Stimulated activated CD4-positive, alpha-beta T cell treated with anti-CD3 and anti-CD28 coated beads, Interleukin-1b, Interleukin-23, amount 100 ng/mL, for 1 hour (primary cell): ENCODE measurements around the gene CRB1.
"Not testable (repeated sequence)": the region's sequence is repeated elsewhere in the genome, so short reads cannot be mapped to it uniquely, and the experiment has no call there.

Source experiments
- DNase-seq, 2 donors: peaks; one replicate each; pipeline ENCODE4 v3.0.0-alpha.2; 2020; ENCODE audit warnings: low read depth in 2 of 2

The CRB1 gene

GRCh38 chr1:197463142-197463541 is 195.1 kb downstream of the CRB1 start:
- DNase-seq, result no peak

GRCh38 chr1:197464044-197464443 is 196.0 kb downstream of the CRB1 start:
- DNase-seq, result no peak

DNA sequence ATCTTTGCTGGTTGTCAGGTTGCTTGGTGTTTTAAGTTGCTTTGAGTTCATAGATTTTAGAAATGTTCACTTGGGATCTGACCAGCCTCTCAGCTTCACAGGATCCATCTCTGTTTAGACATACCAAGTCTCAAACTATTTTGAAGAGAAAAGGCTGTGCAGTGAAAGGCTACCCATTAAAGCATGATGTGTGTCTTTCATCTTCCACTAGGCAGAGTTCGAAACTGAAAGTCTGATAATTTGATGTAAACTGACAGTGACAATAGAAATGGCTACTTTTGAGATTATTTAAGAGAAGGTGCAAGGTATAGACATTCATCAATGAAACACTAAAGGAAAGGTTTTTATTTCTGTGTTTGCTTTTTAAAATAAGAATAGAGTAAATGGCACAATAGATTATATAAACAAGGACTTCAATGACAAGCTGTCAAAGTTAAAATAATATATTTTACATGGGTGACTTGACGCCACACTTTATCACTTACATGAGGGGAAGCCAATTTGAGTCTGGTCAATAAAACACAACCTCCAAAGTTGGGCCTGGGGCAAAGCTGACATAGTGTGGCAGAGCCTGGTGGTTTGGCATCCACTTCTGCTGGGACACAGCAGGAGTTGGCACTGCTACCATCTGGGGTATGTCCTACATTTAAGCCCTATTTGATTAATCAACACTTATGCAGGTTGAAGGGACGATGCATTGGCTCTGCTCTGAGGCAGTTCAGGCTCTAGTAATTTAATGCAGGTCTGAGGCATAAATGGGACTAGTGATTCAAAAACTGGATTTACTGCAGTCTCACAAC is 197.7 kb downstream of the CRB1 start:
- no peak for DNase-seq

- DNase-seq, result no peak
These were observed 198.8 kb downstream of the CRB1 start for GRCh38 chr1:197466813-197467212.

DNA sequence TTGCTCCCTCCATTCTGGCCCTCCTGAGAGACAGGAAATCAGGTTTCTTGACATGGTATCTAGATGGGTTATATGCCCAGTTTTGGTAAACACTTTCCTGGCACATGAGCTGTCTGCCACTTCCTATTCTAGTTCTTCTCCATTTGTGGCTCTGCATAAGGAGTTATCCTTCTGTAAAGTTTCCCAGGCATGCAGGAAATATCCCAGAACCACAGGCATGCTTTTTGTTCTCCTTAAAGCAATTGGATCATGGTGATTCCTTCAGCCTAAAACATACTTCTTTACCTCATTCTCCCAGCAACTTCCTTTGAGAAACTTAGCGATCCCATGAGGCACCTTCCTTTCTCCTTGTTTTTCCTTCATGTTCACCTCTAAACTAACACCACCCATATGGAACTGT is 199.8 kb downstream of the CRB1 start:
- DNase-seq, result no peak

GRCh38 chr1:197468543-197469175 is 200.6 kb downstream of the CRB1 start:
- DNase-seq, result no peak

GRCh38 chr1:197469620-197470210 is 201.7 kb downstream of the CRB1 start:
- DNase-seq, result no peak

GRCh38 chr1:197470330-197470729 is 202.3 kb downstream of the CRB1 start:
- no peak for DNase-seq

DNA sequence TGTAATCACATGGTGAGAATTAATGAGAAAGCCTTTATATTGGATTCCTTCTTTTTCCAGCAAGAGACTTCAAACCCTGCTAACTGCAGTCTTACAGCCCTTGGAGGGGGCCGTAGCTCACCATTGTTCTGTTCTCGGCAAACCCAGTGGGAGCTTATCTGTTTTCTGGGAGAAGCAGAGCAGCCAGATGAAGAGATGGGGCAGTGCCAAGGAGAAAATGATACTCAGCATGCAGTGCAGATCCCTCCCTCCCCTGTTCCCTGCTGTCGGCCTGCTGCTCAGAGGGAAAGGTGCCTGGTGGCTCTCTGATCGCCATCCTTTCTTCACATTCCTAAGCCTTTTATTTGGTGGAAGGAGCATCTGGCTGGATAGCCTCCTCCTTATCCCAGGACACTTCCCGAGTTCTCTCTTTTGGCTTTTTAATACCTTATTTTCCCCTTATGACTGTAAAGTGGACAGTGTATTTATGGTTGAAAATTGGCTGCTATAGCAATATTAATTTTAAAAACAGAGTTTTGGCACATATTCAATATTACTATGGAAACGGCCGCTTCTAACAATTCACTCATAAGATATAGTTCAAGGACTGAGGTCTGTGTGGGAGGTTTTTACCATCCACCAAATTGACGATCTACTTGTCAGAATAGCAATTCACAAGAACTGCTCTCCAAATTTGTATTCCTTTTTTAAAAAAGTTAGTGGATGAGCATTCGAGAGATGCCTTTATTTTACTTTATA is 203.4 kb downstream of the CRB1 start:
- no peak for DNase-seq

GRCh38 chr1:197472141-197472540 is 204.1 kb downstream of the CRB1 start:
- DNase-seq, result no peak

DNA sequence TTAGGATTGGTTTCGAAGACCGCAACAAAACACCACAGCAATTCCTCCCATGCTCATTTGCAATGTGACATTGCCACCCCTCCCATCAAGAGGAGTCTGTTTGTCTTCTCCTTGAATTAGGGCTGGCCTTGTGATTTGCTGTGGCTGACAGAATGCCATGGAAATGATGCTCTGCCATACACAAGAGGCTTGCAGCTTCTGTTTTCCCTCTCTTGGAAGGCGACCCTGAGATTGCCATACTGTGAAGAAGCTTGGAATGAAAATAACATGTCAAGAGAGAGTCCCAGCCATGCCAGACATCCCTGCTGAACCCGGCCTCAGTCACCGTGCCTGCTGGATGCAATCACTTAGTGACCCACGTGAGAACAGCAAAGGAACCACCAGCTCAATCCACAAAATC is 212.4 kb downstream of the CRB1 start:
- DNase-seq, result no peak

DNA sequence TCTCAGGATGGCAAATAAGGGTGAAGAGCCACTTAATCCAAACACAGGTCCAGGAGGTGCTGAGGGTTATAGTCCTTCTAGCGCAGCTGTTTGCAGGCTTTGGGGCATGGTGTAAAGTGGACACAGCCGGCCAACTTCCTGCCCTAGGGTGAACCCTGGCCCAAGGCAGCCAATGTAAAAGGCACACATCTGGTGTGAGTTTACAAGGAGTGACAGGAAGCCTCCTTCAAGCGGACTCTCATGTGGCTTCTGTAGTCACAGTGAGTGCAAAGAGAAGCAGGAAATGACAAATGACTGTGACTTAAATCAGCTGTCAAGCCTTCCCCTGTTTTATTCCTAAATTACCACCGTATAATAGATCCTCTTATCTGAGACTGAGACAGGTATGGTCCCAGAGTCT is 213.0 kb downstream of the CRB1 start:
- no peak for DNase-seq

DNA sequence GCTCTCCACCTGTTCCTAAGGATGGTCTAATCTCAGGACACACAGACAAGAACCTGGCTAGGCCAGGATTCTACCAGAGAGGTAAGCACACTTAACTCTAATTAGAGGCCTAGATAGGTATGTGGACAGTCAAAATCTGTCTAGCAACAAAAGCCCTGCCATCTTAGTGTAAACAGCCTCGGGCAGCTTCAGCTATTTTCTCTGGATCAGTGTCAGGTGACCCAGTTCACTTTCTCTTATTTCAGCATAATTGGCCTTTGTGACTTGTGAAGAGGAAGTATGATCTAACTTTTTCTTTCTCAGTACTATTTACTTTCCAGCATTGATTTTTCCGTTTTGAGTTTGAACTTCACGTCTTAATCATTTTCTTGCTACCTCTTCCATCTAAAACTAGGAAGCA is 217.7 kb downstream of the CRB1 start:
- DNase-seq, result no peak

GRCh38 chr1:197486946-197487345 is 218.9 kb downstream of the CRB1 start:
- DNase-seq, result no peak

GRCh38 chr1:197491505-197491904 is 223.5 kb downstream of the CRB1 start:
- not testable (repeated sequence) for DNase-seq

DNA sequence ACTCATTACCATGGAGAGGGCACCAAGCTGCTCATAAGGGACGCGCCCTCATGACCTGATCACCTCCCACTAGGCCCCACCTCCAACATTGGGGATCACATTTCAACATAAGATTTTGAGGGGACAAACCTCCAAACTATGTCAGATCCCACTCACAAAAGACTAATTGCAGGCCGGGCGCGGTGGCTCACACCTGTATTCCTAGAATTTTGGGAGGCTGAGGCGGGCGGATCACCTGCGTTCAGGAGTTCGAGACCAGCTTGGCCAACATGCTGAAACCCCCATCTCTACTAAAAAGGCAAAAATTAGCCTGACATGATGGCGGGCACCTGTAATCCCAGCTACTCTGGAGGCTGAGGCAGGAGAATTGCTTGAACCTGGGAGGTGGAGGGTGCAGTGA is 228.7 kb downstream of the CRB1 start:
- DNase-seq, result no peak

GRCh38 chr1:197510691-197511378 is 242.8 kb downstream of the CRB1 start:
- DNase-seq, result no peak

DNA sequence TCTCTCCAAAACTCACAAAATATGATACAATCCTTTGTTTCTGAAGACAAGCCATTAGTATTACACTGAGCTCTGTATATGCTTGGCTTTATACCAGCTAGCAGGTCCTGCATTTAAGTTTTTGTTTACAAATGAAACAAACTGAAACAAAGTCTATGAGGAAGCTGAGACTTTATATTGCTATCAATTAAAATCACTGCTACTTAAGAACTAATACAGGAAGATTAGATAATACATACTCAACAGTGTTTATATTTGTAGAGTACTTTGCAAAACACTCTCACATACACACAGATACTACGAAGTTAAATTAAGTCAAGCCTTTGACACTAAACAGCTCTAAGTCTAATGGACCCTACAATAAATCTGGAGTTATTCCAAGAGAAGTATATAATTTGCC is 247.4 kb downstream of the CRB1 start:
- DNase-seq, result no peak

DNA sequence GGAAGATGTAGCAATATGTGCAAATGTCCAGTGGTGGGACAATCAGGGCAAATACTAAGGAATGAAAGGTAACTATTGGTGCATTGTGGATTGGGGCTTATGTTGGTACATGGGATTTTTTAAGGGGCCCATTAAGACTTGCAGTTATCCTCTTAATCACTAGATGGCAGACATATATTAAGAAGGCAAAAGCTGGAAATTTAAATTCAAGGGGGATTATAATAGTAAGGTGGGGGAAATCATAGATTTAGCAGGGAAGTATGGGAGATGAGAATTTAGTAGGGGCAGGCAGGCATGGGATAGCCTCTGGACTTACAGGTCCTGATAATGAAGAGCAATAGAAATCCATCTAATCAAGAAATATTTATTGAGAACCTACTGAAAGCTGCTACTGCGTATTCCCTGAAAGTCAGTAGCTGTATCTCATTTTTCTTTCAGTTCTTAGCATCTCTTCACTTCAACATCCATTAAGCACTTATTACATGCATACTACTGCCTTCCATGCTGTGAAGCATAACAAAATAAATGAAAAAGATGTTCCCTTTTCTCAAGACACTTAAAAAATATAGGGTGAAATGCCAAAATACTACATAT is 251.8 kb downstream of the CRB1 start:
- DNase-seq, result no peak

GRCh38 chr1:197521118-197521739 is 253.2 kb downstream of the CRB1 start:
- DNase-seq, result no peak
